Activated CD8-positive, alpha-beta T cell treated with anti-CD3 and anti-CD28 coated beads for 36 hours (primary cell): ENCODE results near the gene HRAS. TPM values are rescaled to one million over a fixed set of nuclear protein-coding genes. Genes with fewer than 3 reads are reported as not detected.

Source experiments
- ATAC-seq: fragments of 200-7000 bp; cut with Tn5 transposase; one replicate; pipeline ENCODE4 v1.10.0; 2021; ENCODE audit warnings: mild to moderate bottlenecking, moderate library complexity
- CTCF ChIA-PET: fragments of 350-600 bp; sonication (Branson Sonifier 250); formaldehyde crosslinking; loops from one replicate; lab custom pipeline; 2021; ENCODE audit warnings: antibody characterized with exemption; lab: Charles Lee
- POLR2A ChIA-PET: fragments of 350-600 bp; sonication (Branson Sonifier 250); formaldehyde crosslinking; loops from one replicate; lab custom pipeline; 2021; ENCODE audit warnings: antibody characterized with exemption; lab: Charles Lee
- DNase-seq: peaks from one replicate; pipeline ENCODE4 v3.0.0-alpha.2; 2020
- H3K27ac Mint-ChIP-seq: one replicate; pipeline ENCODE4 v1.8.0; 2021; ENCODE audit warnings: mild to moderate bottlenecking, mixed read lengths
- H3K27me3 Mint-ChIP-seq: one replicate; pipeline ENCODE4 v1.8.0; 2021; ENCODE audit warnings: mixed read lengths
- H3K36me3 Mint-ChIP-seq: one replicate; pipeline ENCODE4 v1.8.0; 2021; ENCODE audit warnings: low read depth, mixed read lengths
- H3K4me1 Mint-ChIP-seq: one replicate; pipeline ENCODE4 v1.8.0; 2021; ENCODE audit warnings: low read depth, mixed read lengths
- H3K4me3 Mint-ChIP-seq: one replicate; pipeline ENCODE4 v1.8.0; 2021; ENCODE audit warnings: mild to moderate bottlenecking, moderate library complexity, mixed read lengths
- H3K9me3 Mint-ChIP-seq: one replicate; pipeline ENCODE4 v1.8.0; 2021; ENCODE audit warnings: mixed read lengths
- intact Hi-C: fragments of 100-400 bp; cut with micrococcal nuclease; formaldehyde crosslinking; loops from one replicate; pipeline ENCODE4 v1.10.0; 2022
- total RNA-seq, 2 experiments: library from RNA; stranded (reverse); gene quantifications; one replicate each; pipeline ENCODE4 v1.2.3, GENCODE V29; 2021
- TF ChIP-seq, protein P1 (sequence below): fragments of 200-600 bp; IDR thresholded peaks from one replicate; pipeline ENCODE4 v1.8.0; 2022; ENCODE audit warnings: antibody characterized with exemption, mild to moderate bottlenecking

HRAS gene
- total RNA-seq, 2 experiments from 2014 or later, result 30.4 to 34.6 TPM

- Mint-ChIP-seq H3K27ac (peak overlapping the region; percentile 48), H3K4me1 (peaks cover 17% of the 10 kb centered on the region), H3K27me3 (no peaks in the 10 kb centered on the region), H3K4me3 (no peak overlapping the region), H3K36me3 (peaks cover 35% of the 10 kb centered on the region), H3K9me3 (no peaks in the 10 kb centered on the region)
- TF ChIP-seq, protein P1, sequence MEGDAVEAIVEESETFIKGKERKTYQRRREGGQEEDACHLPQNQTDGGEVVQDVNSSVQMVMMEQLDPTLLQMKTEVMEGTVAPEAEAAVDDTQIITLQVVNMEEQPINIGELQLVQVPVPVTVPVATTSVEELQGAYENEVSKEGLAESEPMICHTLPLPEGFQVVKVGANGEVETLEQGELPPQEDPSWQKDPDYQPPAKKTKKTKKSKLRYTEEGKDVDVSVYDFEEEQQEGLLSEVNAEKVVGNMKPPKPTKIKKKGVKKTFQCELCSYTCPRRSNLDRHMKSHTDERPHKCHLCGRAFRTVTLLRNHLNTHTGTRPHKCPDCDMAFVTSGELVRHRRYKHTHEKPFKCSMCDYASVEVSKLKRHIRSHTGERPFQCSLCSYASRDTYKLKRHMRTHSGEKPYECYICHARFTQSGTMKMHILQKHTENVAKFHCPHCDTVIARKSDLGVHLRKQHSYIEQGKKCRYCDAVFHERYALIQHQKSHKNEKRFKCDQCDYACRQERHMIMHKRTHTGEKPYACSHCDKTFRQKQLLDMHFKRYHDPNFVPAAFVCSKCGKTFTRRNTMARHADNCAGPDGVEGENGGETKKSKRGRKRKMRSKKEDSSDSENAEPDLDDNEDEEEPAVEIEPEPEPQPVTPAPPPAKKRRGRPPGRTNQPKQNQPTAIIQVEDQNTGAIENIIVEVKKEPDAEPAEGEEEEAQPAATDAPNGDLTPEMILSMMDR, result no peak
- CTCF ChIA-PET, result no interaction called here
- POLR2A ChIA-PET, result no interaction called here
- peak; percentile 22 for ATAC-seq
- no peak for DNase-seq
- intact Hi-C loops, result no loop called here
These were observed 38.4 kb downstream of the HRAS start for GRCh38 chr11:496834-497564.

DNA sequence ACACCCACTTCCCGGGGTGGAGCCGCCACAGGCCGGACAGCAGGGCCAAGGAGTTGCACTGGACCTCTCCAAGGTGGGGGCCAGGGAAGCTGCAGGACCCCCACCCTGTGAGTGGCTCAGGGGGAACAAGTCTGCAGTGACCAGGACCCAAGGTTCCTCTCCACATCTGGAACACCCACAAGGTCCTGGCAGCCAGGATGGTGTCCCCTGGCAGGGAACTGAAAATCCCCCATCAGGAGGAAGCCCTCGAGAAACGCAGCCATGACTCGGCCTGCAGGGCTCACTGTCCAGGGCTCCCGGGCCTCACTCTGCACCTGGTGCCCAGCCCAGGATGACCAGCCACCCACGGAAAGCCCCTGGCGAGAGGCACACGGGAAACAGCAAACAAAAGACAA is 39.8 kb downstream of the HRAS start:
- ChIA-PET POLR2A (no interaction called here), CTCF (no interaction called here)
- Mint-ChIP-seq H3K4me3 (no peak overlapping the region), H3K4me1 (peaks cover 13% of the 10 kb centered on the region), H3K27me3 (no peaks in the 10 kb centered on the region), H3K9me3 (no peaks in the 10 kb centered on the region), H3K36me3 (peaks cover 36% of the 10 kb centered on the region), H3K27ac (no peak overlapping the region)
- intact Hi-C loops, result no loop called here
- TF ChIP-seq, protein P1, result no peak
- DNase-seq, result no peak
- no peak for ATAC-seq

- no peaks in the 10 kb centered on the region for H3K27me3 Mint-ChIP-seq
- H3K4me1 Mint-ChIP-seq, result peaks cover 13% of the 10 kb centered on the region
- TF ChIP-seq, protein P1, result no peak
- ATAC-seq (no peak), DNase-seq (no peak)
- H3K27ac Mint-ChIP-seq, result peak overlapping the region; percentile 12
- H3K9me3 Mint-ChIP-seq, result no peaks in the 10 kb centered on the region
- POLR2A ChIA-PET, result no interaction called here
- peaks cover 34% of the 10 kb centered on the region for H3K36me3 Mint-ChIP-seq
- CTCF ChIA-PET, result no interaction called here
- no peak overlapping the region for H3K4me3 Mint-ChIP-seq
- intact Hi-C loops, result no loop called here
These were observed 40.4 kb downstream of the HRAS start for GRCh38 chr11:494761-495536.

GRCh38 chr11:492427-493226 is 42.7 kb downstream of the HRAS start:
- TF ChIP-seq, protein P1, result no peak
- POLR2A ChIA-PET, result interaction anchor here (1.2 to 1.7 kb wide), 2 partner anchors 12 to 41 kb away, joined by 3 to 7 read pairs; no protein-coding TSS in a partner anchor
- DNase-seq (no peak), ATAC-seq (no peak)
- Mint-ChIP-seq H3K9me3 (no peaks in the 10 kb centered on the region), H3K27ac (no peak overlapping the region), H3K4me1 (peaks cover 11% of the 10 kb centered on the region), H3K36me3 (peaks cover 24% of the 10 kb centered on the region), H3K4me3 (no peak overlapping the region), H3K27me3 (no peaks in the 10 kb centered on the region)
- CTCF ChIA-PET, result interaction anchor here (0.6 kb wide), 1 partner anchor 27 kb away, joined by 3 read pairs; no protein-coding TSS in a partner anchor
- intact Hi-C loops, result no loop called here
